NCI-H82 treated with DMSO at 0.1 percent for 48 hours (cell line): ENCODE measurements around the gene MRGPRF.
"Not testable (repeated sequence)": the region's sequence is repeated elsewhere in the genome, so short reads cannot be mapped to it uniquely, and the experiment has no call there.

Source experiments
- DNase-seq: peaks from one replicate; lab custom pipeline; 2025; ENCODE audit not compliant: unreplicated experiment; lab: John Stamatoyannopoulos, UW

Gene MRGPRF

GRCh38 chr11:69003301-69003865 lies 9.7 kb downstream of the MRGPRF start:
- no peak for DNase-seq

- no peak for DNase-seq
These were observed 10.3 kb downstream of the MRGPRF start for GRCh38 chr11:69002570-69003231.

GRCh38 chr11:69002110-69002569 lies 10.9 kb downstream of the MRGPRF start:
- DNase-seq = no peak

- DNase-seq = no peak
These were observed 11.6 kb downstream of the MRGPRF start for GRCh38 chr11:69001243-69002081.

- no peak for DNase-seq
These were observed 12.2 kb downstream of the MRGPRF start for GRCh38 chr11:69000831-69001242.

GRCh38 chr11:69000391-69000790 lies 12.7 kb downstream of the MRGPRF start:
- DNase-seq = no peak

- not testable (repeated sequence) for DNase-seq
These were observed 13.2 kb downstream of the MRGPRF start for GRCh38 chr11:68999748-69000355.

GRCh38 chr11:68999093-68999747 lies 13.8 kb downstream of the MRGPRF start:
- DNase-seq = no peak

- DNase-seq = peak; percentile 52
These were observed 14.6 kb downstream of the MRGPRF start for GRCh38 chr11:68998390-68998911.

- no peak for DNase-seq
These were observed 15.1 kb downstream of the MRGPRF start for GRCh38 chr11:68997995-68998348.

- DNase-seq = no peak
These were observed 15.7 kb downstream of the MRGPRF start for GRCh38 chr11:68997124-68997994.

- no peak for DNase-seq
These were observed 16.5 kb downstream of the MRGPRF start for GRCh38 chr11:68996376-68997123.

- DNase-seq = no peak
These were observed 18.2 kb downstream of the MRGPRF start for GRCh38 chr11:68994894-68995285.

- no peak for DNase-seq
These were observed 18.7 kb downstream of the MRGPRF start for GRCh38 chr11:68994161-68994893.

GRCh38 chr11:68993546-68993945 lies 19.5 kb downstream of the MRGPRF start:
- DNase-seq = no peak

GRCh38 chr11:68992743-68993255 lies 20.2 kb downstream of the MRGPRF start:
- no peak for DNase-seq

GRCh38 chr11:68990995-68991780 lies 21.9 kb downstream of the MRGPRF start:
- DNase-seq = no peak
